C1 segment of cervical spinal cord (tissue), 14 donors: ENCODE measurements around the gene MYH15.

ENCODE experiments used
- DNase-seq, 14 donors: peaks; one replicate each; lab custom pipeline; 2025; lab: John Stamatoyannopoulos, UW

The MYH15 gene

GRCh38 chr3:108338901-108339545, 171.4 kb downstream of the MYH15 start:
- no peak for DNase-seq

- DNase-seq = no peak
Observed at GRCh38 chr3:108334701-108335100, 175.7 kb downstream of the MYH15 start.

- DNase-seq = no peak
Observed at GRCh38 chr3:108333961-108334360, 176.4 kb downstream of the MYH15 start.

DNA sequence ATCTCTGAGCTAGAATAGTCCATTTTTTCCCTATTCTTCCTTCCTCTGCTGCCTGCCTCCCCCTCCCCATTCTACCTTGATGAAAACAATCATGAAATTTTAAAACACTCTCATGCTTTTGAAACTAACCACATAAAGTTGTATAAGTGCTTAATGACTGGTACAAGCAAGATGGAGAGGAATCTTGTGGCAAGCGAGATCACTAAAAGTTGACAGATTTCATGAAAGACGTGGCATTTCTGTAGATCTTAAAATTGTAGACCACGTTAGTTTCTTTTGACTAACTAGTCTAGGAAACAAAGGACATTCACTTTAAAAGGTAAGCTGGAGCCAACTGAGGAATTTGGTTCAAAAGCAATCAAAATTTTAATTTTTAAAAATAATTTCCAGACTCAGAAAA, 178.6 kb downstream of the MYH15 start:
- no peak for DNase-seq
